Testis (tissue), 2 donors: ENCODE measurements around the gene DNAH9.

Experiments used
- POLR2A ChIP-seq: fragments of 450-650 bp; IDR thresholded peaks from one replicate; pipeline ENCODE4 v1.6.1; 2017; ENCODE audit warnings: antibody characterized with exemption, mild to moderate bottlenecking, moderate library complexity
- TF ChIP-seq, protein P1 (sequence below), 3 experiments: fragments of 450-650 bp in 2 of 3; fragments of 200-600 bp in 1 of 3; sonication (generic) in 1 of 3; IDR thresholded peaks; one replicate each; pipeline ENCODE4 v1.5.1; 2016 to 2019; ENCODE audit warnings: antibody characterized with exemption in 3 of 3, mild to moderate bottlenecking in 2 of 3, moderate library complexity in 1 of 3

DNA sequence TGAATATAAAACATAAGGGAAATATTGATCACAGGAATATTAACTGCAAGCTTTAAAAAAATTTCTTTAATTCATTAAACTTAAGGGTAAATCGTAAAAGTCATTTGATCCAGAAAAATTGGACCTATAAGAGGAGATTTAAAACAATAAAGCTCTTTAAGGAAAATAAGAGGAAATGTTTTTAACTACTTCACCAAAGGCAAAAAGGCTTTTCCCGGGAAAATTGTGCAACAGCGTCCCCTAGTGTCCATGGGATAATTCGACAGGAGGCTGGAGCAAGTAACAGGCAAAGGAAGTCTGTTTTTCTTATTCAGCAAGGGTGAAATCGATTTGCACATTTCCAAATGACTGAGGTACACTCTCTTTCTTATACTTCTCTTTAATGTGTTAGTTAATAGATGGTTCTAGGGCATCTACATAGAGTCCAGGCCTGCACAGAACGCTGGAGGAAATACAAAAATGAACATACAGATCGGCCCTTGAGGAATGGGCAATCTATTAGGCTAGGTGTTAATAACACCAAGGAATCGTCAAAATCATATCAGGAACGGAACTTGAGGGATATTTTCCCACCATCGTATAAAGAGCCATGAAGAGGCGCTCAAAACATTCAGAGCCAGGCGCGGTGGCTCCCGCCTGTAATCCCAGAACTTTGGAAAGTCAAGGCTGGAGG lies 337.6 kb downstream of the DNAH9 start:
- TF ChIP-seq, protein P1, sequence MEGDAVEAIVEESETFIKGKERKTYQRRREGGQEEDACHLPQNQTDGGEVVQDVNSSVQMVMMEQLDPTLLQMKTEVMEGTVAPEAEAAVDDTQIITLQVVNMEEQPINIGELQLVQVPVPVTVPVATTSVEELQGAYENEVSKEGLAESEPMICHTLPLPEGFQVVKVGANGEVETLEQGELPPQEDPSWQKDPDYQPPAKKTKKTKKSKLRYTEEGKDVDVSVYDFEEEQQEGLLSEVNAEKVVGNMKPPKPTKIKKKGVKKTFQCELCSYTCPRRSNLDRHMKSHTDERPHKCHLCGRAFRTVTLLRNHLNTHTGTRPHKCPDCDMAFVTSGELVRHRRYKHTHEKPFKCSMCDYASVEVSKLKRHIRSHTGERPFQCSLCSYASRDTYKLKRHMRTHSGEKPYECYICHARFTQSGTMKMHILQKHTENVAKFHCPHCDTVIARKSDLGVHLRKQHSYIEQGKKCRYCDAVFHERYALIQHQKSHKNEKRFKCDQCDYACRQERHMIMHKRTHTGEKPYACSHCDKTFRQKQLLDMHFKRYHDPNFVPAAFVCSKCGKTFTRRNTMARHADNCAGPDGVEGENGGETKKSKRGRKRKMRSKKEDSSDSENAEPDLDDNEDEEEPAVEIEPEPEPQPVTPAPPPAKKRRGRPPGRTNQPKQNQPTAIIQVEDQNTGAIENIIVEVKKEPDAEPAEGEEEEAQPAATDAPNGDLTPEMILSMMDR (IDR thresholded peaks at IDR 0.05), result peak; percentile 71 to 95 (median 85)
- no peak for TF ChIP-seq POLR2A
